Dendritic cell treated with granulocyte-macrophage colony-stimulating factor and Interleukin-4, amounts not matched to agents 40 ng/mL and 50 ng/mL, for 4 days (primary cell): ENCODE data around the gene COX19.
"Not testable (repeated sequence)": the region's sequence is repeated elsewhere in the genome, so short reads cannot be mapped to it uniquely, and the experiment has no call there.

ENCODE experiments used
- H3K27ac Mint-ChIP-seq: one replicate; pipeline ENCODE4 v1.8.0; 2022; ENCODE audit warnings: mild to moderate bottlenecking, mixed read lengths
- H3K27me3 Mint-ChIP-seq: one replicate; pipeline ENCODE4 v1.8.0; 2022; ENCODE audit warnings: mild to moderate bottlenecking, mixed read lengths
- H3K36me3 Mint-ChIP-seq: one replicate; pipeline ENCODE4 v1.8.0; 2022; ENCODE audit warnings: low read depth, mixed read lengths
- H3K4me1 Mint-ChIP-seq: one replicate; pipeline ENCODE4 v1.8.0; 2022; ENCODE audit warnings: low read depth, mixed read lengths
- H3K4me3 Mint-ChIP-seq: one replicate; pipeline ENCODE4 v1.8.0; 2022; ENCODE audit warnings: mild to moderate bottlenecking, moderate library complexity, mixed read lengths
- H3K9me3 Mint-ChIP-seq: one replicate; pipeline ENCODE4 v1.8.0; 2022; ENCODE audit warnings: mixed read lengths
- intact Hi-C: fragments of 100-400 bp; cut with micrococcal nuclease; formaldehyde crosslinking; loops from one replicate; pipeline ENCODE4 v1.15.0; 2022

The COX19 gene

DNA sequence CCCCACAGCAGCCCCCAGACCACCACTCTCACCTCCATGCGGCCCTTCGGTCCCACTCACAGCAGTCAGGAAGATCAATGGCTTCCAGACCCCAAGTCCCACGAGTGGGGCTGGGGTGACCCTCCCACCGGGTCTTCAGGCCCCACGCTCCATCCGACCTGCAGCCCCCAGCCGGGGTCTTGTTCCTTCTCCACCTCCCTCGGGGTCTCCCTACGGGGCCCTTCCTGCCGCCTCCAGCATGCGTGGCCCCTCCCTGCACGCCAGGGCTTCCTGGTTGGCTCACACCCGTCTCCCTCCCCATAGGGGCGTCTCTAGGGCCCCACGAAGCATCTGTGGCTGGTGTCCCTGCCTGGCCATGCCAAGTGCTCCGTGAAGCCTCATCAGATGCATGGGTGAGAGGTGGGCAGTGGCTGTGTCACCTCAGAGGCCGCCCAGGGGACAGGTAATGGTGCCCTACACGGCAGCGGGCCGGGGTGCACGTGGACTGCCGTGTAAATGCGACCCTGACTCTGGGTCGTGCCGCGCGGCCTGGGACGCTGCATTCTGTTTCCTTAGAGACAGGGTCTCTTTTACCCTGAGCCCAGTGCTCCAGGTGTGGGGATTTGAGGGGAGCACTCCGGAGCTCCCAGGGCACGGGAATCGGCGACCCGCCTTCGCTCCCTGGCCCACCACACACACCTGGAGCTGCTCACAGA, 40.7 kb downstream of the COX19 start:
- peaks cover 63% of the 10 kb centered on the region for H3K4me1 Mint-ChIP-seq
- peaks cover 78% of the 10 kb centered on the region for H3K36me3 Mint-ChIP-seq
- peaks cover 9% of the 10 kb centered on the region for H3K27me3 Mint-ChIP-seq
- intact Hi-C loops = no loop called here
- H3K9me3 Mint-ChIP-seq = no peaks in the 10 kb centered on the region
- H3K27ac Mint-ChIP-seq = no peak overlapping the region
- no peak overlapping the region for H3K4me3 Mint-ChIP-seq

DNA sequence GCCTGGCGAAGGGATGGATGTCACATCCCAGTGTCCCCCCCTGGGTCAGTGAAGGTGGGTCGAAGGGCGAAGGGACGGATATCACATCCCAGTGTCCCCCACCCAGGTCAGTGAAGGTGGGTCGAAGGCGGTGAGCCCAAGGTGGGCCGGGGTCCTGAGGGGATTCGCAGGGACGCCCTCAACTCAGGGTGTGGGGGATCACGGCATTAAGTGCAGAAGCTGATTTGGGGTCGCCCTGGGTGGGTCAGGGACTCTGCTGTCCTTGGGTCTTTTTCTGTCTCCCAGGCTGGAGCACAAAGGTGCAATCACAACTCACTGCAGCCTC, 42.7 kb downstream of the COX19 start:
- peaks cover 72% of the 10 kb centered on the region for H3K4me1 Mint-ChIP-seq
- no peaks in the 10 kb centered on the region for H3K9me3 Mint-ChIP-seq
- no peak overlapping the region for H3K4me3 Mint-ChIP-seq
- H3K27me3 Mint-ChIP-seq = peaks cover 9% of the 10 kb centered on the region
- H3K36me3 Mint-ChIP-seq = peaks cover 73% of the 10 kb centered on the region
- peak overlapping the region; percentile 77 for H3K27ac Mint-ChIP-seq
- intact Hi-C loops = no loop called here

DNA sequence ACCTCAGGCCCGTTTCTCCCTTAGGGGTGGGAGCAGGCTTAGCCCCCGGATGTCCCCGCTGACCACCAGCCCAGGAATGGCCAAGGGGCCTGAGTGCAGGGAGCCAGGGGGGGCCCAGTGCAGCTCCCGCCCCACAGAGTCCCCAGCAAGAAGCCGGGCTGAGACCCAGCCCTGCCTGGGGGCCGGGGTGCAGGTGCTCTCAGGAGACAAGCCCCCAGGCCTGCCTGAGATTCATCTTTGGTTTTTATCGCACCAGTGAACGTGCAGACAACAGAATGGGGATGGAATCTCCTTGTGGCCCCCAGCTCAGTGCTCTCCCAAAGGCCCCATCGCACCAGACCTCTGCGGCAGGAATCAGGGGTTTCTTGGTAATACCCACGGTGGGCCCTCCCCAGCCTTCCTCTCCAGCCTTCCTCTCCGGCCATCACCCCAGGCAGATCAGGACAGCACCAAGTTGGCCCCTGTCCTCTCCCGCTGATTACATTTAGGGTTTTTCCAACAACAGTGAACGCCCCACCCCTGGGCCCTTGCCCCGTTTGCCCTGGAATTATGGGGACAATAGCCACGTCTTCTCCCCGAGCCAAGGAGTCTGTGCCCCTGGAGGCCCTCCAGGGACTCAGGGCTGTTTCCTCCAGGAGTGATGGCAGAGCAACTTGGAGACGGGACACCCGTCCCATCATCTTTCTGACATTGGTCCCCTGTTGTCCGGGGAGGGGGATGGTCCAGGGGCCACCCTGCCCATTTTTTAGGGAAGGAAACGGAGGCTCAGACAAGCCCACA, 43.3 kb downstream of the COX19 start:
- no peak overlapping the region for H3K4me3 Mint-ChIP-seq
- H3K27me3 Mint-ChIP-seq = peaks cover 9% of the 10 kb centered on the region
- peaks cover 79% of the 10 kb centered on the region for H3K36me3 Mint-ChIP-seq
- no peaks in the 10 kb centered on the region for H3K9me3 Mint-ChIP-seq
- peak overlapping the region; percentile 77 for H3K27ac Mint-ChIP-seq
- intact Hi-C loops = no loop called here
- H3K4me1 Mint-ChIP-seq = peaks cover 77% of the 10 kb centered on the region

DNA sequence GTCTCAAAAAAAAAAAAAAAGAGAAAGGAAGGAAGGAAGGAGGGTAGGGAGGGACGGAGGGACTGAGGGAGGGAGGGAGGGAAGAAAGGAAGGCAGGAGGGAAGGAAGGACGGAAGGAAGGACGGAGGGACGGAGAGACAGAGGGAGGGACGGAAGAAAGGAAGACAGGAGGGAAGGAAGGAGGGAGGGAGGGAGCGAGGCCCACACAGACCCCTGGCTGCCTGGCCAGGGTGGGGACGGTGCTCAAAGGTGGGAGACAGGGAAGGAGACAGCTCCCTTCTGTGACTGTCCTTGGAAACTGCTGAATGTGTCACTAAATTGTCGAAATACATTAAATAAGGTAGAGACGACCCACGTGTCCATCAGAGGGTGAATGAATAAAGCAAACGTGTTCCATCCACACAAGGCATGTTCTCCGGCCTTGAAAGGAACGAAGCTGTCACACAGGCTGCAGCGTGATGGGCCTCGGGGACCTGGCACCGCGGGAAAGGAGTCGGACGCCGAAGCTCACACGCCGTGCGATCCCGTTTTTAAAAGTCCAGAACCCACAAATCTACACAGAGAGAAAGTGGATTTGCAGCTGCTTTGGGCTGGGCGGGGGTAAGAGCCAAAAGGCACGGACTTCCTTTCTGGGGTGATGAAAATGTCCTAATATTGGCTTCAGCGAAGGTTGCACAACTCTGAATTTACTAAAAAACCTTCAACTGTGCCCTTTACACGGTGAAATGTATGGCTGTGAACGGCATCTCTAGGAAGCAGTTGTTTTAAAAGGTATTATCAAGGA, 44.2 kb downstream of the COX19 start:
- peaks cover 81% of the 10 kb centered on the region for H3K4me1 Mint-ChIP-seq

GRCh38 chr7:929311-929711, 46.0 kb downstream of the COX19 start:
- Mint-ChIP-seq H3K36me3 (peaks cover 80% of the 10 kb centered on the region), H3K4me1 (peaks cover 84% of the 10 kb centered on the region), H3K27ac (peak overlapping the region; percentile 92), H3K4me3 (peak overlapping the region; percentile 68), H3K27me3 (peaks cover 9% of the 10 kb centered on the region), H3K9me3 (no peaks in the 10 kb centered on the region)
- intact Hi-C loops = loop anchor here (10.0 kb wide), 1 partner anchor 135 kb away; no protein-coding TSS in a partner anchor

More for the DNA sequence above, 44.2 kb downstream of the COX19 start:
- H3K36me3 Mint-ChIP-seq = peaks cover 83% of the 10 kb centered on the region
- intact Hi-C loops = no loop called here
- H3K27ac Mint-ChIP-seq = peak overlapping the region; percentile 77
- H3K9me3 Mint-ChIP-seq = no peaks in the 10 kb centered on the region
- H3K4me3 Mint-ChIP-seq = no peak overlapping the region
- H3K27me3 Mint-ChIP-seq = peaks cover 9% of the 10 kb centered on the region

DNA sequence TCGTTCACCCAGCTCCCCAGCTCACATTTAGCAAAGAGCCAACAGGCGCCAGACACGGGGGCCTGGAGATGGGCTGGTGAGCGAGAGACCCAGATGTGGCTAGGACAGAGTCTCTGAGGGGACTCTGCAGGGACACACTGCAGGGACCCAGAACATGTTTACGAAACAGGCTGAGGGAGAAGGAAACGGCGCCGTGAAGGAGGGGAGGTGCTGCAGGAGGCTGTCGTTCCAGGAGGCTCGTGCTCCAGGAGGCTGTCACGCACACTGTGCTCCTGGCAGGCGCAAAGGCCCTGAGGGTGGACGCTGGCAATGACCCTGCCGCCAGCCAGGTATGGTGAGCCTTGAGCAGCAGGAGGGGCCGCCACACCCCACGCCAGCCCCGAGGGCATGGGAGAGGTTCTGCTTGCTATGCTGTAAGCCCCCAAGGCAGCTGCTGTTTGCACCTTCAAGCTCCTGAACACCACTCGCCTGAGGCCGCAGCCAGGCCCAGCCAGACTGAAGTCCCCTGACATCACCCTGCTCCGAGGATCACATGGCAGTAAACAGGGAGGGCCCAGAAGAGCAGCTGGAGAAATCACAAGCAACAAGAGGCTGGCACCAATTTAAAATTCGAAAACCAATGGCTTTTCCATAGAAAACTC, 48.2 kb downstream of the COX19 start:
- intact Hi-C loops = loop anchor here (10.0 kb wide), 1 partner anchor 138 kb away; no protein-coding TSS in a partner anchor
- H3K9me3 Mint-ChIP-seq = no peaks in the 10 kb centered on the region
- H3K27ac Mint-ChIP-seq = peak overlapping the region; percentile 8
- H3K36me3 Mint-ChIP-seq = peaks cover 74% of the 10 kb centered on the region
- no peak overlapping the region for H3K4me3 Mint-ChIP-seq
- H3K4me1 Mint-ChIP-seq = peaks cover 94% of the 10 kb centered on the region
- peaks cover 5% of the 10 kb centered on the region for H3K27me3 Mint-ChIP-seq

DNA sequence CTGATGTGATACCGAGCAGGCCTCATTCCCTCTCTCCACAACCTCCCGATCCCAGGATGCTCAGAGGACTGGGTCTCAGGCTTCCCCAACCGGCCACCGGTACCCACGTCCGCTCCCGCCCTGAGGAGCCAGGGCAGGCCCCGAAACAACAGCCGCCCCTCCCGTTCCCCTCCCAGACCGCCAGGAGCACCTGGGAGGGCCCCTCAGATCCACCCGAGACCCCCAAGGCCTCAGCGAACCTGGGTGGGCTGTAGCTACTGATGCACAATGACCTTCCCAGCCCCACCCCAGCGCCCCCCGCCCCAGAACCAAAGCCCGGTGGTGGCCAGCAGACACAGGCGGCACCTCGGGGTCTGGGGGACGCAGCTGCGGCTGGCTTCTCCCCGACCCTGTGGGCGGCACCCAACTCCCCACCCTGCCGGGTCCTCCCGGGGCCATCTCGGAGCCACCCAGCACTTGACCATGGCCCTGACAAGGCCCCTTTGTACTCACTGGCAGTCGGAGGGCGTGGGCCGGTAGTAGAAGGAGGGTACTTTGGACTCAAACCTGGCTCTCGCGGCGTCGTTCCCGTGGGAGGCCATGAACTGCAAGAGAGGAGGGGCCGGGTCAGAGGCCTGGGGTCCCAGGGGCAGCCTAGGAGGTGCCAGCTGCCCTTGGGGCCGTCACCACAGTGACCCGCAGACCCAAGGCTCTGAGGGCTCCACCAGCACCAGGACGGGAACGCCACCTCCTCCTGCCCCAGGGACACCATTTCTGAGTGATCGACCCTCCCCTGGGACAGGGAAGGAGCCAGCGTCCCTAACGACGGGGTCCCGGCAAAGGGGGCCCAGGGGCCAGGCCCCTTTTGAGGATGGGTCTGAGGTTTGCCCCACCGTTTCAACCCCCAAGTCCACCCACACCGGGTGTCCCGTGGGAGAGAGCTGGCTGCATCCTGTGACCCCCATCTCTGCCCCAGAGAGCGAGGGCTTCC, 49.0 kb downstream of the COX19 start:
- H3K4me3 Mint-ChIP-seq = no peak overlapping the region
- no peaks in the 10 kb centered on the region for H3K9me3 Mint-ChIP-seq
- H3K36me3 Mint-ChIP-seq = peaks cover 71% of the 10 kb centered on the region
- intact Hi-C loops = loop anchor here (10.0 kb wide), 1 partner anchor 138 kb away; no protein-coding TSS in a partner anchor
- peaks cover 6% of the 10 kb centered on the region for H3K27me3 Mint-ChIP-seq
- H3K27ac Mint-ChIP-seq = peak overlapping the region; percentile 69
- H3K4me1 Mint-ChIP-seq = peaks cover 90% of the 10 kb centered on the region

DNA sequence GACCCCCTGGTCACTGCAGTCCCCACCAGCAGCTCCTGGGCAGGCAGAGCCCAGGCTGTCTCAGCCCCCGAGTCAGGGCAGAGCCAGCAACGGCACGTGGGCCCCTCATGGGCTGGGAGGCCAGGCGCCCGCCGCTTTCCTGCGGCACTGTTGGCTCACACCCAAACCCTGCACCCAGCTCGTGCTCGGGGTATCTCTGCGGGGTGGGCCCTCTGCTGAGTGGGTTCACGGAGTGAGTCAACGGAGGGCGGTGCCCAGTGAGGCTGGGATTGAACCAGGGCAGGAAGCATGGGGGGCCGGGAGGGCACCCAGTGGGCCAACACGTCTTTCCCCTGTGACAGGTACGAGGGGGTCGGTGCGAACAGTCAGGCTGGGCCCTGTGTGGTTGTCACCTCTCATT, 49.7 kb downstream of the COX19 start:
- intact Hi-C loops = loop anchor here (10.0 kb wide), 1 partner anchor 139 kb away; no protein-coding TSS in a partner anchor
- Mint-ChIP-seq H3K36me3 (peaks cover 71% of the 10 kb centered on the region), H3K27me3 (peaks cover 2% of the 10 kb centered on the region), H3K4me1 (peaks cover 90% of the 10 kb centered on the region), H3K27ac (peak overlapping the region; percentile 69), H3K4me3 (no peak overlapping the region), H3K9me3 (no peaks in the 10 kb centered on the region)

DNA sequence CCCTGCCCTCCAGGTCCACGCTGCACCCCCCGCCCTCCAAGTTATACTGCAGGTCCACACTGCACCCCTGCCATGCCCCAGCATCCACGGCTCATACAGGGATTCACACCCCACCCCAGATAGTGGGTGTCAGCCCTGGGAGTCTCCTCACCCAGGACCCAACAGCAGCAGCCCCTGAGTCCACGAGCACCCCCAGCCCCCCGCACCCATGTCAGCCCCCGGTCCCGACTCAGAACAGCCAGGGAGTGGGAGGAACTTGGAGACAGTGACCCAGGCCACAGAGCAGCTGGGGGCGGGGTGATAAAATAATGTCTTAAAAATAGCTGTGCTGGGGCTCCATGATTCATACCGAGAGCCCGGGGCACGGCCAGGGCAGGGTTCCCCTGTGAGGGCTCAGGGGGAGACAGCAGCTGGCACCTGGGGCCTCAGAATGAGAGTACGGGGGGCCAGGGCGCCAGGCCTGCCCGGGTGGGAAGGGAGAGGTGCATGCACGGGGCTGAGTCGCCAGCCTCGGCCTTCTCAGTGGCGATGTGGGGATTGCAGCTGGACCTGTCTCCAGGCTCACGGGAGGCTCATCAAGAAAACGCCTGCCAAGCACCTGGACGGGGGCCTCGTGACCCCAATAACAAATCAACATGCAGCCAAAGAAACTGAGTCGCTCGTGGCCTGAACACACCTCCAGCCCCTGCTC, 50.7 kb downstream of the COX19 start:
- H3K4me3 Mint-ChIP-seq = peak overlapping the region; percentile 51
- peaks cover 2% of the 10 kb centered on the region for H3K27me3 Mint-ChIP-seq
- peaks cover 89% of the 10 kb centered on the region for H3K4me1 Mint-ChIP-seq
- intact Hi-C loops = loop anchor here (10.0 kb wide), 1 partner anchor 140 kb away; no protein-coding TSS in a partner anchor
- peak overlapping the region; percentile 80 for H3K27ac Mint-ChIP-seq
- no peaks in the 10 kb centered on the region for H3K9me3 Mint-ChIP-seq
- H3K36me3 Mint-ChIP-seq = peaks cover 72% of the 10 kb centered on the region

GRCh38 chr7:924042-924441, 51.3 kb downstream of the COX19 start:
- H3K36me3 Mint-ChIP-seq = peaks cover 72% of the 10 kb centered on the region
- not testable (repeated sequence) for H3K9me3 Mint-ChIP-seq, H3K27me3 Mint-ChIP-seq, H3K4me3 Mint-ChIP-seq
- peak overlapping the region; percentile 80 for H3K27ac Mint-ChIP-seq
- intact Hi-C loops = loop anchor here (10.0 kb wide), 1 partner anchor 141 kb away; no protein-coding TSS in a partner anchor
- H3K4me1 Mint-ChIP-seq = peaks cover 88% of the 10 kb centered on the region

GRCh38 chr7:923108-924041, 52.0 kb downstream of the COX19 start:
- intact Hi-C loops = loop anchor here (10.0 kb wide), 1 partner anchor 141 kb away; no protein-coding TSS in a partner anchor
- H3K9me3 Mint-ChIP-seq = no peaks in the 10 kb centered on the region
- H3K27me3 Mint-ChIP-seq = peaks cover 3% of the 10 kb centered on the region
- H3K4me3 Mint-ChIP-seq = peak overlapping the region; percentile 51
- peak overlapping the region; percentile 79 for H3K27ac Mint-ChIP-seq
- peaks cover 73% of the 10 kb centered on the region for H3K36me3 Mint-ChIP-seq
- peaks cover 86% of the 10 kb centered on the region for H3K4me1 Mint-ChIP-seq
